Measurements from ENCODE around the gene NHERF1.

GRCh38 chr17:74725111-74725510 is 23.3 kb upstream of the NHERF1 start:
- no peak for TF ChIP-seq TAF1 (IDR thresholded peaks at IDR 0.05; ENCODE audit: borderline replicate concordance, low read depth, low read length)
- TF ChIP-seq POLR2A (IDR thresholded peaks at IDR 0.05; ENCODE audit: low read depth, low read length) = no peak
- no peak for TF ChIP-seq POLR2AphosphoS5 (IDR thresholded peaks at IDR 0.05; ENCODE audit: low read depth, low read length)

Data from GM12892 (cell line).